Measurements from ENCODE around the gene E2F7.

GRCh38 chr12:77087427-77087826, 22.1 kb upstream of the E2F7 start:
- TF ChIP-seq SMC3 (IDR thresholded peaks at IDR 0.05; ENCODE audit: low read depth, low read length) = no peak
- TF ChIP-seq, protein P1, sequence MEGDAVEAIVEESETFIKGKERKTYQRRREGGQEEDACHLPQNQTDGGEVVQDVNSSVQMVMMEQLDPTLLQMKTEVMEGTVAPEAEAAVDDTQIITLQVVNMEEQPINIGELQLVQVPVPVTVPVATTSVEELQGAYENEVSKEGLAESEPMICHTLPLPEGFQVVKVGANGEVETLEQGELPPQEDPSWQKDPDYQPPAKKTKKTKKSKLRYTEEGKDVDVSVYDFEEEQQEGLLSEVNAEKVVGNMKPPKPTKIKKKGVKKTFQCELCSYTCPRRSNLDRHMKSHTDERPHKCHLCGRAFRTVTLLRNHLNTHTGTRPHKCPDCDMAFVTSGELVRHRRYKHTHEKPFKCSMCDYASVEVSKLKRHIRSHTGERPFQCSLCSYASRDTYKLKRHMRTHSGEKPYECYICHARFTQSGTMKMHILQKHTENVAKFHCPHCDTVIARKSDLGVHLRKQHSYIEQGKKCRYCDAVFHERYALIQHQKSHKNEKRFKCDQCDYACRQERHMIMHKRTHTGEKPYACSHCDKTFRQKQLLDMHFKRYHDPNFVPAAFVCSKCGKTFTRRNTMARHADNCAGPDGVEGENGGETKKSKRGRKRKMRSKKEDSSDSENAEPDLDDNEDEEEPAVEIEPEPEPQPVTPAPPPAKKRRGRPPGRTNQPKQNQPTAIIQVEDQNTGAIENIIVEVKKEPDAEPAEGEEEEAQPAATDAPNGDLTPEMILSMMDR (conservative IDR thresholded peaks at IDR 0.05; ENCODE audit: low read depth, low read length) = no peak
- no peak for TF ChIP-seq POLR2A (IDR thresholded peaks at IDR 0.05; ENCODE audit: low read depth, low read length)
- no peak for TF ChIP-seq RCOR1 (IDR thresholded peaks at IDR 0.05; ENCODE audit: insufficient replicate concordance, low read length)
- TF ChIP-seq MAFK (IDR thresholded peaks at IDR 0.05; ENCODE audit: low read depth, low read length) = no peak
- TF ChIP-seq FOS (IDR thresholded peaks at IDR 0.05; ENCODE audit: low read depth, low read length) = peak; percentile 60
- TF ChIP-seq, protein P2, sequence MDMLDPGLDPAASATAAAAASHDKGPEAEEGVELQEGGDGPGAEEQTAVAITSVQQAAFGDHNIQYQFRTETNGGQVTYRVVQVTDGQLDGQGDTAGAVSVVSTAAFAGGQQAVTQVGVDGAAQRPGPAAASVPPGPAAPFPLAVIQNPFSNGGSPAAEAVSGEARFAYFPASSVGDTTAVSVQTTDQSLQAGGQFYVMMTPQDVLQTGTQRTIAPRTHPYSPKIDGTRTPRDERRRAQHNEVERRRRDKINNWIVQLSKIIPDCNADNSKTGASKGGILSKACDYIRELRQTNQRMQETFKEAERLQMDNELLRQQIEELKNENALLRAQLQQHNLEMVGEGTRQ (IDR thresholded peaks at IDR 0.05; ENCODE audit: low read depth, low read length) = peak; percentile 44; the same call in 1 of the 2 replicates
- 0 out of 2 replicates have a peak, but pooled peaks have one; percentile 4 for TF ChIP-seq RAD21 (IDR thresholded peaks at IDR 0.05; ENCODE audit: low read length)

Measured in IMR-90 (cell line).